GM21526 (cell line): Measurements from ENCODE around the gene SMTNL2.
"Not testable (repeated sequence)": the region's sequence is repeated elsewhere in the genome, so short reads cannot be mapped to it uniquely, and the experiment has no call there.

ENCODE experiments used
- ATAC-seq: cut with Tn5 transposase; IDR thresholded peaks from one replicate; pipeline ENCODE4 v1.9.1; 2021; ENCODE audit warnings: moderate library complexity; ENCODE audit not compliant: unreplicated experiment, low FRiP score

Gene SMTNL2

DNA sequence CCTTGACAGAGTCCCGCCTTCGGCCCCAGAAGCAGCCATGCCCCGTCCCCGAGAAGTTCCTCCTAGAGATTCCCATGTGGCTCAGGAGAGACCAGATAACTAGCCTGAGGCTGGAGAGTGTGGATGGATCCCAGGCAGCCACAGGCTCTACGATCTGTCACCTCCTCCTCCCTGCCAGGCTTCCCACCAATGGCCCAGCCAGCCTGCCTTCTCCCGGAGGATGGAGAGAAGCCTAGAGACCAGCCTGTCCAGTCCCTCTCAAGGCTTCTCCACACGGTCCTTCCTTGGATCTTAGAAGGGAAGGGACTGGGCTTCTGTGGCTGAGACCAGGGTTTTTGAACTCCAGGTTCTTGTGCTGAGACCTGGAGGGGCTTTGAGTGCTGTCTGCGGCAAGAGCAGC is 1.6 kb upstream of the SMTNL2 start:
- no peak for ATAC-seq

GRCh38 chr17:4583206-4583605 is 1.1 kb upstream of the SMTNL2 start:
- no peak for ATAC-seq

DNA sequence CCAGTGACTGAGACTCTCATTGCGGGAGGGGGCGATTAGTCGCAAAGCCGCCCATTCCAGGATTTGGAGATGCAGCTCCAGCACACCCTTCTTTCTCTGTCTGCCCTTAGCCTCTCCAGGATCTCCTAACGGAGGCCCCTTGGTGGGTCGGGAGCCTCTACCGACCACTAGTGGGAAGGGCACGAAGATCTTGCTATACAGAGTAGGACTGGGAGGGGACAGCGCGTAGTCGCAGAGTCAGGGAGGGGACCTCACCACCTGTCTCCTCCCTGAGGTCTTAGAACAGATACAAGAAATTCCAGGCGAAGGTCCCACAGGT is 588 bp upstream of the SMTNL2 start:
- no peak for ATAC-seq

- ATAC-seq: no peak
Observed at GRCh38 chr17:4584917-4585637, 748 bp downstream of the SMTNL2 start.

- no peak for ATAC-seq
Observed at GRCh38 chr17:4585638-4585994, 1.3 kb downstream of the SMTNL2 start.

GRCh38 chr17:4586043-4586442 is 1.7 kb downstream of the SMTNL2 start:
- ATAC-seq: no peak

DNA sequence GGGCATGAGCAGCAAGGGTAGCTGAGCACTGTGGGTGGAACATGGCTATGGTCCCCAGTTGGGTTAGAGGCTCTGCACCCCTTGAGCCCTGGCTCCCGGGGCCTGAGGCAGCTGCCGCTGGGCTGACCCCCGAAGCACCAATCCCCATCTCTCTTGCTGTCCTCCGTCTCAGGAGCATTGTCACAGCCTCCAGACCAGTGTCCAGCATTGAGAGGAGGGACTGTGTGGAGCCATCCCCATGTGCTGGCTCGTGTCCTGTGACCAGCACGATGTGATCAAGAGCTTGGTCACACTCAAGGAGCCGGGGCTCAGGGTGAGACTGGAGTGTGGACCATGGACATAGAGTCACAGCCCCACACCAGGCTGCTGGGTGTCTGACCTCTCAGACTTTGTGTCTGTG is 2.9 kb downstream of the SMTNL2 start:
- ATAC-seq: no peak

DNA sequence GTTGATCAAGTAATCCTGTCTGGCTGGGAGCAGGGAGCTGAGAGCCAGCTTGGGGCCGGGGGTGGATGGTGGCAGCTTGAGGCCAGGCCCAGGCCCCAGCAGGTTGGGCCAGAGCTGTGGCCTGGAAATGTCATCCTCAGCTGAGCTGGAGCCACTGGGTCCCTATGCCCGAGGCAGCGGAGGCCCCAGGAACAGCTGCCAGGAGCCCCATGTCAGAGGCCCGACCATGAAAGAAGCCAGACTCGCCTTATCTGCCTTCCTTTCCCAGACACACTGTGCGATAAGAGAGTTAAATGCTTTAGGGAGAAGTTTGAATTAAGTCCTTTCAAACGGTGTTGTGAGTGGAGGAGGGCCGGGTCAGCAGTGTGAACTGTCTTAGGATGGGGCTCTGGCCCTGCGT is 3.5 kb downstream of the SMTNL2 start:
- no peak for ATAC-seq

DNA sequence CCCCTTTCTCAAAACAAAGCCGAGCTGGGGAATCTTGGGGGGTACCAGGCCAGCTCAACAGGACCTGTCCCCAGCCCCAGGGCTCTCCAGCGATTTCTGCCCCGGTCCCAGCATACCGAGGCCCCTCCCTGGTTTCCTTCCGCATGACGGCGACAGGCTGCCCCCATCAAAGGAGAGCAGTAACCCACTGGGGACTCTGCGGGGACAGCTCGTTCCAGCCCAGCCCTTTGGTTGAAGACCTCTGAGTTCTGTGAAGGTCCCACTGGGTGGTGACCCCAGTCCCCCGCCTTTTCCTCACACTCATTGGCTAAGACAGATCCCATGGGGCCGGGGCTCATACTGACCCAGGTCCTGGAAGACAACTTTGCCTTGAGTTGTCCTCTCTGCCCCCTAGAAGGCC is 4.1 kb downstream of the SMTNL2 start:
- no peak for ATAC-seq

GRCh38 chr17:4588898-4589625 is 4.7 kb downstream of the SMTNL2 start:
- ATAC-seq: no peak

GRCh38 chr17:4590042-4590441 is 5.7 kb downstream of the SMTNL2 start:
- not testable (repeated sequence) for ATAC-seq

- ATAC-seq: no peak
Observed at GRCh38 chr17:4590981-4591453, 6.7 kb downstream of the SMTNL2 start.

DNA sequence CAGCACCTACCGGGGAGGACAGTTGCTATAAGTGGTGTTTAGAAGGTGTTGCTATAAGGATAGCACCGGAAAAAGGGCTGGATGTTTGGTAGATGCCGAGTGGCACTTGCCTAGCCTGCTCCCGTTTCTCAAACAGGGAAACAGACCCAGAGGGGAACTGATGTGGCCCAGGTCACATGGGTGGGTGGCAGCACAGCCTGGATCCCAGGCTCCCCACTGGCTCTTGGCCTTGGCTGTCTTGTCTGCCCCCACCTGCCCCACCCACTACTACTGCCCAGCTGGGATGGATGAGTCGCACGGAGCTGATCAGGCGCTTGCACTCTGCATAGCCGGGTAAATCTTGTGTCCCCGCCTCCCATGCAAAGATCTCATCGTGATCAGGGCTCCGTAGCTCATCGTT is 7.2 kb downstream of the SMTNL2 start:
- ATAC-seq: no peak

- no peak for ATAC-seq
Observed at GRCh38 chr17:4592240-4593005, 8.1 kb downstream of the SMTNL2 start.

GRCh38 chr17:4593021-4593421 is 8.7 kb downstream of the SMTNL2 start:
- no peak for ATAC-seq

DNA sequence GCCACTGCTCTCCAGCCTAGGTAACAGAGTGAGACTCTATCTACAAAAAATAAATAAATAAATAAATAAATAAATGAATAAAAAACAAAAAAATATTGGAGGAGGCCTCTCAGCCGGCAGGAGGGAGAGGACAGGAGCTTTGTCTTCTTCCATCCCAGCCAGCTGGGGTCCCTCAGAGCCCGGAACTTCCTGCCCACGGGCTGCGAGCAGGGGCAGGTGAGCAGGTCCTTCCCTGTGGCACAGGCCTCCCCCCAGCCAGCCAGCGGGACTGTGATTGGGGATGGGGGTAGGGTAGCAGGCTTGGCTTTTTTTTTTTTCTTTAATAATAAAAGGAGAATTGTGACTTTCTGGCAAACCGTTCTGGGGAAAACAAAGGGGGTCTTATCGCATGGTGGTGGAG is 10.1 kb downstream of the SMTNL2 start:
- ATAC-seq: no peak

GRCh38 chr17:4594931-4595684 is 10.8 kb downstream of the SMTNL2 start:
- ATAC-seq: no peak

DNA sequence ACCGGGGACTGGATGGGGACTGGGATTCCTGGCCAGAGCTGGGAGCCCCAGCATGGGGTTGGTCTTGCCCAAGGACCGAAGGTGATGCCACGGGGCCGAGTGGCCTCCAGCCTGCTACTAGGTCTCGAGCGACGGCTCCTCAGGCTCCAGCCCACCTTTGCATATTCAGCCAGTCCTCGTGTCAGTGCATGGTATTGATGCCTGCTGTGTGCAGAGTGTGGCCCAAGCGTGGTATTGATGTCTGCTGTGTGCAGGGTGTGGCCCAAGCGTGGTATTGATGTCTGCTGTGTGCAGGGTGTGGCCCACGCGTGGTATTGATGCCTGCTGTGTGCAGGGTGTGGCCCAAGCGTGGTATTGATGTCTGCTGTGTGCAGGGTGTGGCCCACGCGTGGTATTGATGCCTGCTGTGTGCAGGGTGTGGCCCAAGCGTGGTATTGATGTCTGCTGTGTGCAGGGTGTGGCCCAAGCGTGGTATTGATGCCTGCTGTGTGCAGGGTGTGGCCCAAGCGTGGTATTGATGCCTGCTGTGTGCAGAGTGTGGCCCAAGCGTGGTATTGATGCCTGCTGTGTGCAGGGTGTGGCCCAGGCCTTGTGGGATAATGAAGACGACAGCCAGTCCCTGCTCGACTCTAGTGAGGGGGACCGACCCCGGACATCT is 11.5 kb downstream of the SMTNL2 start:
- ATAC-seq: not testable (repeated sequence)

DNA sequence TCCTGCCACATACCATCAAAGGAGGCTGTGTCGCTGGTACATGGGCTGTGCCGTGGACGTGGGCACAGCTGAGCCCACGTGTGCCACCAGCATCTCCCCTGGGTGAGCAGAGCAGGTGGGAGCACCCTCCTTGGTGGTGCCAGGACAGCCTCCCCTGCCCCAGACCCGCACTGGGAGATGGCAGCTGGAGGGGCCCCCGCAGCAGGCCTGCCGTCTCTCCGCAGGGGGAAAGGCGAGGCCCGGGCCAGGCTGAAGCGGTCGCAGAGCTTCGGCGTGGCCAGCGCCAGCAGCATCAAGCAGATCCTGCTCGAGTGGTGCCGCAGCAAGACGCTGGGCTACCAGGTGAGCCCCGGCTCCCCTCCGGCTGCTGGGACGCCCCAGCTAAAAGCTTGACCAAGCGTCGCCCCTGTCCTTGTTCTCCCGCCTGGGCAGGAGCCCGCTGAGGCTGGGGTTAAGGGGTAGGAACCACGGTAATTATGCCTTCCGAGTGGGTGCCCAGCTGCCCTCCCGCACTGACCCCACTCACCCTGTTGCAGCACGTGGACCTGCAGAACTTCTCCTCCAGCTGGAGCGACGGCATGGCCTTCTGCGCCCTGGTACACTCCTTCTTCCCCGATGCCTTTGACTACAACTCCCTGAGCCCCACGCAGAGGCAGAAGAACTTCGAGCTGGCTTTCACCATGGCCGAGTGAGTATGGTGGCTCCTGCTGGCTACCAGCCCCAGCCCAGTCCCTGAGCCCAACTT is 12.5 kb downstream of the SMTNL2 start:
- ATAC-seq: no peak

GRCh38 chr17:4597975-4598374 is 13.6 kb downstream of the SMTNL2 start:
- ATAC-seq: no peak
